ENCODE results near the gene NPAS3.

Gene NPAS3

GRCh38 chr14:33287189-33287588 lies 348.5 kb downstream of the NPAS3 start:
- Histone ChIP-seq H3K9ac (ENCODE audit: low read depth, low read length) (no peak overlapping the region), H3K9me3 (ENCODE audit: insufficient read depth, low read length, severe bottlenecking) (no peaks in the 10 kb centered on the region), H3K4me3 (ENCODE audit: low read depth in 1 of 2, low read length in 2 of 2) (no peak overlapping the region), H2AFZ (ENCODE audit: low read depth, low read length) (no peak overlapping the region), H3K36me3 (ENCODE audit: insufficient read depth, low read length) (no peaks in the 10 kb centered on the region), H3K27me3 (ENCODE audit: insufficient read depth, low read length, poor library complexity) (no peaks in the 10 kb centered on the region), H3K4me2 (ENCODE audit: insufficient read depth, low read length) (no peak overlapping the region), H3K4me1 (ENCODE audit: insufficient read depth, low read length) (no peaks in the 10 kb centered on the region), H3K79me2 (ENCODE audit: insufficient read depth, low read length) (no peaks in the 10 kb centered on the region), H4K20me1 (ENCODE audit: insufficient read depth, low read length) (no peaks in the 10 kb centered on the region), H3K27ac (ENCODE audit: low read length) (no peak overlapping the region)
- ATAC-seq (ENCODE audit: insufficient read depth, low read depth) (no peak), DNase-seq (no peak)
- no peak for TF ChIP-seq CTCF (IDR thresholded peaks at IDR 0.05; ENCODE audit: borderline replicate concordance, extremely low read depth, low read length, poor library complexity, severe bottlenecking)

GRCh38 chr14:33290641-33291040 lies 352.0 kb downstream of the NPAS3 start:
- H3K27me3 ChIP-seq (ENCODE audit: insufficient read depth, low read length, poor library complexity) = no peaks in the 10 kb centered on the region
- no peak overlapping the region for H3K4me2 ChIP-seq (ENCODE audit: insufficient read depth, low read length)
- H3K36me3 ChIP-seq (ENCODE audit: insufficient read depth, low read length) = no peaks in the 10 kb centered on the region
- H3K4me1 ChIP-seq (ENCODE audit: insufficient read depth, low read length) = no peaks in the 10 kb centered on the region
- no peaks in the 10 kb centered on the region for H3K79me2 ChIP-seq (ENCODE audit: insufficient read depth, low read length)
- H3K9me3 ChIP-seq (ENCODE audit: insufficient read depth, low read length, severe bottlenecking) = no peaks in the 10 kb centered on the region
- ATAC-seq (ENCODE audit: insufficient read depth, low read depth) (no peak), DNase-seq (no peak)
- no peak overlapping the region for H3K9ac ChIP-seq (ENCODE audit: low read depth, low read length)
- H2AFZ ChIP-seq (ENCODE audit: low read depth, low read length) = no peak overlapping the region
- no peak overlapping the region for H3K27ac ChIP-seq (ENCODE audit: low read length)
- TF ChIP-seq EZH2 (IDR thresholded peaks at IDR 0.05; ENCODE audit: borderline replicate concordance, low read depth, low read length, severe bottlenecking) (no peak), CTCF (IDR thresholded peaks at IDR 0.05; ENCODE audit: borderline replicate concordance, extremely low read depth, low read length, poor library complexity, severe bottlenecking) (no peak)
- H3K4me3 ChIP-seq (ENCODE audit: low read depth in 1 of 2, low read length in 2 of 2) = no peak overlapping the region
- no peaks in the 10 kb centered on the region for H4K20me1 ChIP-seq (ENCODE audit: insufficient read depth, low read length)

- no peak overlapping the region for H3K4me2 ChIP-seq (ENCODE audit: insufficient read depth, low read length)
- no peak overlapping the region for H2AFZ ChIP-seq (ENCODE audit: low read depth, low read length)
- no peaks in the 10 kb centered on the region for H3K9me3 ChIP-seq (ENCODE audit: insufficient read depth, low read length, severe bottlenecking)
- ATAC-seq (ENCODE audit: insufficient read depth, low read depth) = no peak
- no peak for TF ChIP-seq EZH2 (IDR thresholded peaks at IDR 0.05; ENCODE audit: borderline replicate concordance, low read depth, low read length, severe bottlenecking)
- no peak for TF ChIP-seq CTCF (IDR thresholded peaks at IDR 0.05; ENCODE audit: borderline replicate concordance, extremely low read depth, low read length, poor library complexity, severe bottlenecking)
- no peaks in the 10 kb centered on the region for H3K36me3 ChIP-seq (ENCODE audit: insufficient read depth, low read length)
- no peaks in the 10 kb centered on the region for H4K20me1 ChIP-seq (ENCODE audit: insufficient read depth, low read length)
- no peak overlapping the region for H3K27ac ChIP-seq (ENCODE audit: low read length)
- H3K4me1 ChIP-seq (ENCODE audit: insufficient read depth, low read length) = no peaks in the 10 kb centered on the region
- H3K27me3 ChIP-seq (ENCODE audit: insufficient read depth, low read length, poor library complexity) = no peaks in the 10 kb centered on the region
- H3K79me2 ChIP-seq (ENCODE audit: insufficient read depth, low read length) = no peaks in the 10 kb centered on the region
- H3K9ac ChIP-seq (ENCODE audit: low read depth, low read length) = no peak overlapping the region
- no peak overlapping the region for H3K4me3 ChIP-seq (ENCODE audit: low read depth in 1 of 2, low read length in 2 of 2)
- no peak for DNase-seq
These were observed 352.9 kb downstream of the NPAS3 start for GRCh38 chr14:33291529-33292104.

- Histone ChIP-seq H3K9ac (ENCODE audit: low read depth, low read length) (no peak overlapping the region), H3K36me3 (ENCODE audit: insufficient read depth, low read length) (no peaks in the 10 kb centered on the region), H3K4me3 (ENCODE audit: low read depth in 1 of 2, low read length in 2 of 2) (no peak overlapping the region), H3K27me3 (ENCODE audit: insufficient read depth, low read length, poor library complexity) (no peaks in the 10 kb centered on the region), H3K79me2 (ENCODE audit: insufficient read depth, low read length) (no peaks in the 10 kb centered on the region), H3K4me1 (ENCODE audit: insufficient read depth, low read length) (no peaks in the 10 kb centered on the region), H3K9me3 (ENCODE audit: insufficient read depth, low read length, severe bottlenecking) (no peaks in the 10 kb centered on the region), H3K4me2 (ENCODE audit: insufficient read depth, low read length) (no peak overlapping the region), H2AFZ (ENCODE audit: low read depth, low read length) (no peak overlapping the region), H3K27ac (ENCODE audit: low read length) (no peak overlapping the region), H4K20me1 (ENCODE audit: insufficient read depth, low read length) (no peaks in the 10 kb centered on the region)
- TF ChIP-seq CTCF (IDR thresholded peaks at IDR 0.05; ENCODE audit: borderline replicate concordance, extremely low read depth, low read length, poor library complexity, severe bottlenecking) (no peak), EZH2 (IDR thresholded peaks at IDR 0.05; ENCODE audit: borderline replicate concordance, low read depth, low read length, severe bottlenecking) (no peak)
- no peak for ATAC-seq (ENCODE audit: insufficient read depth, low read depth)
- no peak for DNase-seq
These were observed 355.7 kb downstream of the NPAS3 start for GRCh38 chr14:33294419-33294818.

All from DND-41 (cell line).